ENCODE measurements around the gene ZNF135. TPM values are rescaled to one million over a fixed set of nuclear protein-coding genes. Genes with fewer than 3 reads are reported as not detected.

Gene ZNF135
- total and polyA plus RNA-seq, 8 donors = 3.3 to 32.6 (median 28.1) TPM

- peaks cover 0 to 72% of the 10 kb centered on the region in 2 donors for H3K9me3 ChIP-seq
- peaks cover 0 to 9% of the 10 kb centered on the region in 2 donors for H3K36me3 ChIP-seq
- peaks cover 3 to 8% of the 10 kb centered on the region in 2 donors for H3K4me1 ChIP-seq
- DNase-seq (no peak), ATAC-seq (no peak)
- intact Hi-C loops (cut with DNase I) = no loop called here
- no peak overlapping the region for H3K4me3 ChIP-seq
- TF ChIP-seq CTCF (IDR thresholded peaks at IDR 0.05) = no peak
- H3K27ac ChIP-seq = peak overlapping the region in 1 of 2 donors; percentile 98
- no peaks in the 10 kb centered on the region for H3K27me3 ChIP-seq
These were observed 37.8 kb downstream of the ZNF135 start for GRCh38 chr19:58096884-58097283.

- peaks cover 0 to 4% of the 10 kb centered on the region in 2 donors for H3K36me3 ChIP-seq
- peaks cover 0 to 72% of the 10 kb centered on the region in 2 donors for H3K9me3 ChIP-seq
- TF ChIP-seq CTCF (IDR thresholded peaks at IDR 0.05) = no peak
- DNase-seq = peak in 1 of 4 donors; percentile 54
- no peak for ATAC-seq
- H3K4me3 ChIP-seq = peak overlapping the region; percentile 65 to 95
- peaks cover 3 to 8% of the 10 kb centered on the region in 2 donors for H3K4me1 ChIP-seq
- intact Hi-C loops (cut with DNase I) = no loop called here
- H3K27ac ChIP-seq = peak overlapping the region in 1 of 2 donors; percentile 98
- H3K27me3 ChIP-seq = no peaks in the 10 kb centered on the region
These were observed 38.3 kb downstream of the ZNF135 start for GRCh38 chr19:58097349-58097748.

- peaks cover 3 to 8% of the 10 kb centered on the region in 2 donors for H3K4me1 ChIP-seq
- DNase-seq = peak; percentile 95 to 99 (median 98)
- no peaks in the 10 kb centered on the region for H3K27me3 ChIP-seq
- no peak for TF ChIP-seq CTCF (IDR thresholded peaks at IDR 0.05)
- intact Hi-C loops (cut with DNase I) = no loop called here
- peak; percentile 100 for ATAC-seq
- peaks cover 0 to 73% of the 10 kb centered on the region in 2 donors for H3K9me3 ChIP-seq
- peaks cover 0 to 3% of the 10 kb centered on the region in 2 donors for H3K36me3 ChIP-seq
- peak within 1 kb of the TSS; percentile 95 to 98 for H3K27ac ChIP-seq
- peak within 1 kb of the TSS; percentile 65 to 95 for H3K4me3 ChIP-seq
These were observed 38.9 kb downstream of the ZNF135 start, which contains the start of gene ZSCAN18 for GRCh38 chr19:58097781-58098681. Gene ZSCAN18 (minus strand): TSS chr19:58098231. CDS start chr19:58090267, 7,964 bp downstream.

- Histone ChIP-seq H3K9me3 (peaks cover 0 to 73% of the 10 kb centered on the region in 2 donors), H3K27ac (peak overlapping the region; percentile 95 to 98), H3K27me3 (no peaks in the 10 kb centered on the region), H3K4me1 (peaks cover 3 to 8% of the 10 kb centered on the region in 2 donors), H3K4me3 (peak overlapping the region; percentile 65 to 95), H3K36me3 (peaks cover 0 to 3% of the 10 kb centered on the region in 2 donors)
- ATAC-seq = peak; percentile 17
- intact Hi-C loops (cut with DNase I) = no loop called here
- TF ChIP-seq CTCF (IDR thresholded peaks at IDR 0.05) = no peak
- peak in 1 of 4 donors; percentile 34 for DNase-seq
These were observed 39.6 kb downstream of the ZNF135 start for GRCh38 chr19:58098682-58098998.
